Neural crest cell (in vitro differentiated cells): ENCODE measurements around the gene ANXA2. TPM values are rescaled to one million over a fixed set of nuclear protein-coding genes. Genes with fewer than 3 reads are reported as not detected.

Source experiments
- DNase-seq: peaks from one replicate; pipeline ENCODE4 v3.0.0; 2021; ENCODE audit warnings: low read depth, mixed read lengths, low spot score
- H3K27ac Mint-ChIP-seq: one replicate; pipeline ENCODE4 v1.8.0; 2021; ENCODE audit warnings: mild to moderate bottlenecking, mixed read lengths; ENCODE audit not compliant: unreplicated experiment
- H3K27me3 Mint-ChIP-seq: 2 replicates; pipeline ENCODE4 v1.8.0; 2021; ENCODE audit warnings: low read depth, mild to moderate bottlenecking, mixed read lengths
- H3K36me3 Mint-ChIP-seq: 2 replicates; pipeline ENCODE4 v1.8.0; 2021; ENCODE audit warnings: low read depth, mild to moderate bottlenecking, mixed read lengths
- H3K4me1 Mint-ChIP-seq: 2 replicates; pipeline ENCODE4 v1.8.0; 2021; ENCODE audit warnings: mixed read lengths
- H3K4me3 Mint-ChIP-seq: one replicate; pipeline ENCODE4 v1.8.0; 2021; ENCODE audit warnings: mild to moderate bottlenecking, mixed read lengths
- H3K9me3 Mint-ChIP-seq: 2 replicates; pipeline ENCODE4 v1.8.0; 2021; ENCODE audit warnings: mixed read lengths
- total RNA-seq: library from RNA; stranded (reverse); gene quantifications from 2 replicates; pipeline ENCODE4 v1.2.1, GENCODE V29; 2021
- TF ChIP-seq, protein P1 (sequence below): fragments of 200-600 bp; sonication (generic); conservative IDR thresholded peaks from 2 replicates; pipeline ENCODE4 v1.5.0; 2021; ENCODE audit warnings: antibody characterized with exemption, mild to moderate bottlenecking

ANXA2 gene
- total RNA-seq, 1 donor from 2014 or later = 122 TPM

DNA sequence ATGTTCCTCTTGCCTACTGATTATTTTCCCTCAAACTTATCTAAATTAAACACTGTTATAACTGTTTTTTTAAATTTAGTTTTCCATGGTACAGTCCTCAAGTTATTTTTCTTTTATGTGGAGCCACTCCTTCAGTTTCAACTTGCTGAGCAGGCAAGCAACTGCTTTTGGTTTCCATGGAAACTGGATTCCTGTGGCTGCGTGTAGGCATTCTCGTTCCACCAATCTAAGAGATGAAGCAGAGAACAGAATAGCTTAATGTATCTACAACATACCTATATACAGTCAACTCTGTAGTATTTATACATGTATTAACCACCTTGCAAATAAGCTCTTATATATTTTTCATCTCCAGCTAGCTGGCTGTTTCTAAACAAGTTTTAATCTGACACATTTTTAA is 25.8 kb upstream of the ANXA2 start:
- peaks cover 12% of the 10 kb centered on the region for H3K4me1 Mint-ChIP-seq
- H3K27ac Mint-ChIP-seq = peak overlapping the region; percentile 77
- no peaks in the 10 kb centered on the region for H3K9me3 Mint-ChIP-seq
- peaks cover 10% of the 10 kb centered on the region for H3K36me3 Mint-ChIP-seq
- TF ChIP-seq, protein P1, sequence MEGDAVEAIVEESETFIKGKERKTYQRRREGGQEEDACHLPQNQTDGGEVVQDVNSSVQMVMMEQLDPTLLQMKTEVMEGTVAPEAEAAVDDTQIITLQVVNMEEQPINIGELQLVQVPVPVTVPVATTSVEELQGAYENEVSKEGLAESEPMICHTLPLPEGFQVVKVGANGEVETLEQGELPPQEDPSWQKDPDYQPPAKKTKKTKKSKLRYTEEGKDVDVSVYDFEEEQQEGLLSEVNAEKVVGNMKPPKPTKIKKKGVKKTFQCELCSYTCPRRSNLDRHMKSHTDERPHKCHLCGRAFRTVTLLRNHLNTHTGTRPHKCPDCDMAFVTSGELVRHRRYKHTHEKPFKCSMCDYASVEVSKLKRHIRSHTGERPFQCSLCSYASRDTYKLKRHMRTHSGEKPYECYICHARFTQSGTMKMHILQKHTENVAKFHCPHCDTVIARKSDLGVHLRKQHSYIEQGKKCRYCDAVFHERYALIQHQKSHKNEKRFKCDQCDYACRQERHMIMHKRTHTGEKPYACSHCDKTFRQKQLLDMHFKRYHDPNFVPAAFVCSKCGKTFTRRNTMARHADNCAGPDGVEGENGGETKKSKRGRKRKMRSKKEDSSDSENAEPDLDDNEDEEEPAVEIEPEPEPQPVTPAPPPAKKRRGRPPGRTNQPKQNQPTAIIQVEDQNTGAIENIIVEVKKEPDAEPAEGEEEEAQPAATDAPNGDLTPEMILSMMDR = no peak
- DNase-seq = no peak
- H3K4me3 Mint-ChIP-seq = no peak overlapping the region
- no peaks in the 10 kb centered on the region for H3K27me3 Mint-ChIP-seq

DNA sequence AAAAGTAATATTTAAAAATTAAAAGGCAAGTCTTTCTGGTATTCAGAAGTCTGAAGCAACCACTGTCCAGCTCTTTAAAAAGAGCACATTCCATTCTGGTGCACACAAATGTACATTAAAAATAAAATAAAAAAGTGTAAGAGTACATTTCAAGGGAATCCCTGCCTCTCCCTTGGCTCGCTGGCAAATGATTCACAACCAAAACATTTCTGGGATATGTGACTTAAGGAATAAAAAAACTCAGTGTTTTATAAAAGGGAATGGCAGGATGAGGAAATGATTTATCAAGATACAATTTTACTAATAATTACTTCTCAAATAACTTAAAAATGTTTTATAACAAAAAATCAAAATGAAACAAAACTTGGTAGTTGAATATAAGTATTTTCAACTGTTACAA is 23.8 kb upstream of the ANXA2 start:
- Mint-ChIP-seq H3K4me3 (no peak overlapping the region), H3K27ac (no peak overlapping the region), H3K9me3 (no peaks in the 10 kb centered on the region), H3K27me3 (no peaks in the 10 kb centered on the region), H3K4me1 (peaks cover 12% of the 10 kb centered on the region), H3K36me3 (peaks cover 7% of the 10 kb centered on the region)
- TF ChIP-seq, protein P1 = no peak
- no peak for DNase-seq

DNA sequence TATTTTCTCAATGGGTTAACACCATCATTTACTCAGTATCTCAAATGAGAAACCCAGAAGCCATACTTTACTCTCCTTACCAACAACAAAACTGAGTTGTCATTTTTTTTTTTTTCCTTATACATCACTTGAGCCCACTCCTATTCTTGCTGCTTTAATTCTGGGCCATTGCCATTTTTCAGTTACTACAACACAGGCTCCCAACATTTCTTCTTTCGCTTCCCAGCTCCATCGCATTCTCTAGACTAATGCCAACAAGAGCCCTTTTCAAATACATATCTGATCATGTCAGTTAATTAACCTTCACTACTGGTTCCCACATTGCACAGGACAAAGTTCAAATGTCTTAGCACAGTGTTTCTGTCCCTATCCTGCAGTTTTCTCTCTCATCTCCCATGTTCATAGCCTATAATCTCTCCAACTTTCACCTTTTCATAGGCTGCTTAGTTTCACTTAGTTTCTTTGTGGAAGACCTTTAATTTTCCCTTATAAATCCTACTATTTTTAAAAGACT is 22.5 kb upstream of the ANXA2 start:
- no peak overlapping the region for H3K4me3 Mint-ChIP-seq
- peaks cover 7% of the 10 kb centered on the region for H3K36me3 Mint-ChIP-seq
- no peaks in the 10 kb centered on the region for H3K27me3 Mint-ChIP-seq
- H3K4me1 Mint-ChIP-seq = peaks cover 12% of the 10 kb centered on the region
- no peak for DNase-seq
- TF ChIP-seq, protein P1 = no peak
- H3K27ac Mint-ChIP-seq = no peak overlapping the region
- H3K9me3 Mint-ChIP-seq = no peaks in the 10 kb centered on the region

DNA sequence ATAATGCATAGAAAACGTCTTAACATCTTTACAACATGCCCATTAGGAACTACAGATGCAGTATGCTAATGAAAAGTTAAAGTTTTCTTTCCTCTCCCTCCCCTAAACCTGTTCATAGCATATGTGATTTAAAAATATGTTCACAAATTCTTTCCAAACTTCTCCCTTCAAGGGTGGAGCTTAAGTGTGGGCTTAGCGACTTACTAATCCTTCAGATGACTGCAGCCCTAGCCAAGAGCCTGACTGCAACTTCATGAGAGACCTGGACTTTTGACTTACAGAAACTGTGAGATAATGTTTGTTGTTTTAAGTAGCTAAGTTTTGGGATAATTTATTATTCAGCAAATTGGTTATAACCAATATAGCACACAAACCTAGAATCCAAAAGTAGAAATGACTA is 22.0 kb upstream of the ANXA2 start:
- Mint-ChIP-seq H3K4me1 (peaks cover 12% of the 10 kb centered on the region), H3K9me3 (no peaks in the 10 kb centered on the region), H3K4me3 (no peak overlapping the region), H3K27me3 (no peaks in the 10 kb centered on the region), H3K27ac (no peak overlapping the region), H3K36me3 (peaks cover 7% of the 10 kb centered on the region)
- TF ChIP-seq, protein P1 = no peak
- no peak for DNase-seq

DNA sequence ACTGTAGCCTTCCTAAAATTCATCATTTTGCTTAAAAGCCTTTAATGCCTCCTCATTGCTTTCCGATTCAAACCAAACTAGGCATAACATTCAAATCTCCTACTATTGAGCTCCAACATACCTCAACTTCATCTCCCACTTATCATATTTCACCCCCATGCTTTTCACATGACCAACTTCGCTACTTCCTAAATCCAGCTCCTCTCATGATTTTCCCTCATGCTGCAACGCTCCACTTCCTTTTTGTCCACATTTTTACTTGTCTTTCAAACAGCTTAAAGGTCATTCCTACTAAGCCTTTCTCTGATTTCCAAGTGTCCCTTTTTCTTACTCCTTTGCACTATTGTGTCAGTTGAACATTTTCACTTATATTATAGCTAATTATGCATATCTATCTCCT is 20.3 kb upstream of the ANXA2 start:
- Mint-ChIP-seq H3K27me3 (no peaks in the 10 kb centered on the region), H3K9me3 (no peaks in the 10 kb centered on the region), H3K27ac (no peak overlapping the region), H3K36me3 (peaks cover 4% of the 10 kb centered on the region), H3K4me3 (no peak overlapping the region), H3K4me1 (peaks cover under 1% of the 10 kb centered on the region)
- TF ChIP-seq, protein P1 = no peak
- DNase-seq = no peak
